Measurements from ENCODE around the gene TMEM223.

GRCh38 chr11:62796281-62796680, 4.5 kb upstream of the TMEM223 start:
- TF ChIP-seq CTCF (IDR thresholded peaks at IDR 0.05), result no peak
- no peak for TF ChIP-seq POLR2A (IDR thresholded peaks at IDR 0.05)
- no peak for TF ChIP-seq POLR2AphosphoS5 (IDR thresholded peaks at IDR 0.05; ENCODE audit: insufficient read depth in 1 of 2, low read depth in 1 of 2)

Measured in vagina (tissue), 2 donors.